DOHH2 (cell line): ENCODE measurements around the gene BPTF.
A peak's percentile ranks its signal among the peaks of the same experiment; 100 is the strongest.

Source experiments
- H3F3A ChIP-seq: fragments of 200-600 bp; sonication (generic), shearing (Covaris generic); 2 replicates; pipeline ENCODE4 v1.6.0; 2016; ENCODE audit warnings: antibody characterized with exemption, mild to moderate bottlenecking; ENCODE audit not compliant: control insufficient read depth, insufficient read depth
- H3K27ac ChIP-seq: fragments of 200-600 bp; sonication (generic); 2 replicates; pipeline ENCODE4 v1.5.1; 2014; ENCODE audit warnings: low read depth, mild to moderate bottlenecking, low read length, moderate library complexity
- H3K27me3 ChIP-seq: fragments of 200-600 bp; sonication (generic); 2 replicates; pipeline ENCODE4 v1.6.1; 2014; ENCODE audit warnings: mild to moderate bottlenecking, low read length, mixed read lengths; ENCODE audit not compliant: control insufficient read depth
- H3K36me3 ChIP-seq: fragments of 200-600 bp; sonication (generic); 2 replicates; pipeline ENCODE4 v1.6.1; 2014; ENCODE audit warnings: mild to moderate bottlenecking, low read length, moderate library complexity, mixed read lengths; ENCODE audit not compliant: control insufficient read depth
- H3K4me1 ChIP-seq: fragments of 200-600 bp; sonication (generic); 2 replicates; pipeline ENCODE4 v1.6.1; 2014; ENCODE audit warnings: mild to moderate bottlenecking, low read length, mixed read lengths; ENCODE audit not compliant: control insufficient read depth
- H3K4me2 ChIP-seq: fragments of 200-600 bp; sonication (generic); 2 replicates; pipeline ENCODE4 v1.6.0; 2014; ENCODE audit warnings: mild to moderate bottlenecking, low read length, moderate library complexity
- H3K4me3 ChIP-seq: fragments of 200-600 bp; sonication (generic); 2 replicates; pipeline ENCODE4 v1.5.1; 2014; ENCODE audit warnings: mild to moderate bottlenecking, low read length, mixed read lengths
- H3K79me2 ChIP-seq: fragments of 200-600 bp; sonication (generic); 2 replicates; pipeline ENCODE4 v1.6.1; 2014; ENCODE audit warnings: mild to moderate bottlenecking, low read length, mixed read lengths; ENCODE audit not compliant: control insufficient read depth
- H3K9me2 ChIP-seq: fragments of 200-600 bp; sonication (generic); replicated peaks from 2 replicates; pipeline ENCODE4 v1.6.1; 2014; ENCODE audit warnings: mild to moderate bottlenecking, low read length, mixed read lengths; ENCODE audit not compliant: control insufficient read depth
- H3K9me3 ChIP-seq: fragments of 200-600 bp; sonication (generic); 2 replicates; pipeline ENCODE4 v1.6.1; 2014; ENCODE audit warnings: antibody characterized with exemption, low read length, mixed read lengths; ENCODE audit not compliant: control insufficient read depth, insufficient read depth
- H4K20me1 ChIP-seq: fragments of 200-600 bp; sonication (generic); 2 replicates; pipeline ENCODE4 v1.6.0; 2014; ENCODE audit warnings: low read depth, mild to moderate bottlenecking, antibody characterized with exemption, low read length, moderate library complexity; ENCODE audit not compliant: control insufficient read depth, insufficient read depth
- EZH2phosphoT487 ChIP-seq: fragments of 200-600 bp; sonication (generic); IDR thresholded peaks from 2 replicates; pipeline ENCODE4 v1.6.1; 2017; ENCODE audit warnings: borderline replicate concordance, mild to moderate bottlenecking, antibody characterized with exemption, low read length, moderate library complexity, mixed read lengths
- TF ChIP-seq, protein P1 (sequence below): fragments of 200-600 bp; sonication (generic); IDR thresholded peaks from one replicate; pipeline ENCODE4 v1.5.1; 2014; ENCODE audit warnings: antibody characterized with exemption, mild to moderate bottlenecking, low read depth, low read length; ENCODE audit not compliant: poor library complexity, severe bottlenecking

Gene BPTF, protein sequence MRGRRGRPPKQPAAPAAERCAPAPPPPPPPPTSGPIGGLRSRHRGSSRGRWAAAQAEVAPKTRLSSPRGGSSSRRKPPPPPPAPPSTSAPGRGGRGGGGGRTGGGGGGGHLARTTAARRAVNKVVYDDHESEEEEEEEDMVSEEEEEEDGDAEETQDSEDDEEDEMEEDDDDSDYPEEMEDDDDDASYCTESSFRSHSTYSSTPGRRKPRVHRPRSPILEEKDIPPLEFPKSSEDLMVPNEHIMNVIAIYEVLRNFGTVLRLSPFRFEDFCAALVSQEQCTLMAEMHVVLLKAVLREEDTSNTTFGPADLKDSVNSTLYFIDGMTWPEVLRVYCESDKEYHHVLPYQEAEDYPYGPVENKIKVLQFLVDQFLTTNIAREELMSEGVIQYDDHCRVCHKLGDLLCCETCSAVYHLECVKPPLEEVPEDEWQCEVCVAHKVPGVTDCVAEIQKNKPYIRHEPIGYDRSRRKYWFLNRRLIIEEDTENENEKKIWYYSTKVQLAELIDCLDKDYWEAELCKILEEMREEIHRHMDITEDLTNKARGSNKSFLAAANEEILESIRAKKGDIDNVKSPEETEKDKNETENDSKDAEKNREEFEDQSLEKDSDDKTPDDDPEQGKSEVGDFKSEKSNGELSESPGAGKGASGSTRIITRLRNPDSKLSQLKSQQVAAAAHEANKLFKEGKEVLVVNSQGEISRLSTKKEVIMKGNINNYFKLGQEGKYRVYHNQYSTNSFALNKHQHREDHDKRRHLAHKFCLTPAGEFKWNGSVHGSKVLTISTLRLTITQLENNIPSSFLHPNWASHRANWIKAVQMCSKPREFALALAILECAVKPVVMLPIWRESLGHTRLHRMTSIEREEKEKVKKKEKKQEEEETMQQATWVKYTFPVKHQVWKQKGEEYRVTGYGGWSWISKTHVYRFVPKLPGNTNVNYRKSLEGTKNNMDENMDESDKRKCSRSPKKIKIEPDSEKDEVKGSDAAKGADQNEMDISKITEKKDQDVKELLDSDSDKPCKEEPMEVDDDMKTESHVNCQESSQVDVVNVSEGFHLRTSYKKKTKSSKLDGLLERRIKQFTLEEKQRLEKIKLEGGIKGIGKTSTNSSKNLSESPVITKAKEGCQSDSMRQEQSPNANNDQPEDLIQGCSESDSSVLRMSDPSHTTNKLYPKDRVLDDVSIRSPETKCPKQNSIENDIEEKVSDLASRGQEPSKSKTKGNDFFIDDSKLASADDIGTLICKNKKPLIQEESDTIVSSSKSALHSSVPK (N-terminal part only)

DNA sequence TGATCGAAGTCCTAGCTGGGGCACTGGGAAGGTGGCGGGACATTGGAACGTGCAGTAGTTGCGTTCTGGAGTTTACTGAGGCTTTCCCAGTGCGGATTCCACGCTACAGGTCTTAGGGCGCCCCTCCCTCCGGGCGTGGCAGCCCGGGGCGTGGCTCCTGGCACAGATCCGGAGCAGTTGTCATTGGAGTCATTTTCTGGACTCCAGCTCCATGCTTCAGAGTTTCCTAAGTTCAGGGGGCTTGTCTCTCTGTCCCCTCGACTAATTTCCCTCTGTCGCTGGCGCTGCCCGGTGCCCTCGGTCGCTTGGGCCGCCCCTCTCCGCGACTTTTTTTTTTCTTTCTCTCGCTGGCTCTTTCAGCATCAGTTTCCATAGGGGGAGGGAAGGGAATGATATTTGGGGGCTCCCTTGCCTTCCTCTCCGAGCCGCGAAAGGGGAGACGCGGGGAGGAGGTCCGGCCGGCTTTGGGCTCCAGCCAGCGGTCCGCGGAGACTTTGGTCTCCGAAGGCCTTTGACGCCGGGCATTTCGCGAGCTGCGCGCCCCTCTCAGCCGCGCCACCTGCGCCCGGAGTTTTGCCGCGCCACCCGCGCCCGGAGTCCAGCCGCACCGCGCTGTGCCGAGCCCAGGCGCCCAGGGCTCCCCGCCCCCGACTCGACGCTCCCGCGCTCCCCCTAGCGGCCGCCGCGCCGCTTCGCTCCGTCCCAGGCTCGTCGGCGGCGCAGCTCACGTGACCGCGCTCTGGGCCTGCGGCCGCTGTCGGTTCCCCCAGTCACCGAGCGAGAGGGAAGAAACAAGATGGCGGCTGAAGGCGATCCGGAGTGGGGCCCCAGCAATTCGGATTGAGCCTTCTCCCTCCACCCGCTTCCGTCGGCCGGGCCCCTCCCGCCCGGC lies at the start of gene BPTF:
BPTF (plus strand) TSS at position 769 of the 892 bp plus-strand sequence. CDS start 222 bp downstream, outside the sequence.
- Histone ChIP-seq H3K36me3 (peaks cover 36% of the 10 kb centered on the region), H4K20me1 (peaks cover 8% of the 10 kb centered on the region; the same call in 1 of the 2 replicates), H3K27ac (peak within 1 kb of the TSS; percentile 100), H3K9me3 (no peaks in the 10 kb centered on the region), H3K79me2 (peaks cover 41% of the 10 kb centered on the region), H3K27me3 (no peaks in the 10 kb centered on the region), H3K4me3 (peak within 1 kb of the TSS; percentile 86), H3K4me1 (peaks cover 70% of the 10 kb centered on the region), H3K4me2 (peak within 1 kb of the TSS; percentile 85), H3F3A (peaks cover 40% of the 10 kb centered on the region), H3K9me2 (no peaks in the 10 kb centered on the region)
- TF ChIP-seq EZH2phosphoT487: no peak
- TF ChIP-seq, protein P1, sequence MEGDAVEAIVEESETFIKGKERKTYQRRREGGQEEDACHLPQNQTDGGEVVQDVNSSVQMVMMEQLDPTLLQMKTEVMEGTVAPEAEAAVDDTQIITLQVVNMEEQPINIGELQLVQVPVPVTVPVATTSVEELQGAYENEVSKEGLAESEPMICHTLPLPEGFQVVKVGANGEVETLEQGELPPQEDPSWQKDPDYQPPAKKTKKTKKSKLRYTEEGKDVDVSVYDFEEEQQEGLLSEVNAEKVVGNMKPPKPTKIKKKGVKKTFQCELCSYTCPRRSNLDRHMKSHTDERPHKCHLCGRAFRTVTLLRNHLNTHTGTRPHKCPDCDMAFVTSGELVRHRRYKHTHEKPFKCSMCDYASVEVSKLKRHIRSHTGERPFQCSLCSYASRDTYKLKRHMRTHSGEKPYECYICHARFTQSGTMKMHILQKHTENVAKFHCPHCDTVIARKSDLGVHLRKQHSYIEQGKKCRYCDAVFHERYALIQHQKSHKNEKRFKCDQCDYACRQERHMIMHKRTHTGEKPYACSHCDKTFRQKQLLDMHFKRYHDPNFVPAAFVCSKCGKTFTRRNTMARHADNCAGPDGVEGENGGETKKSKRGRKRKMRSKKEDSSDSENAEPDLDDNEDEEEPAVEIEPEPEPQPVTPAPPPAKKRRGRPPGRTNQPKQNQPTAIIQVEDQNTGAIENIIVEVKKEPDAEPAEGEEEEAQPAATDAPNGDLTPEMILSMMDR: peak; percentile 83

DNA sequence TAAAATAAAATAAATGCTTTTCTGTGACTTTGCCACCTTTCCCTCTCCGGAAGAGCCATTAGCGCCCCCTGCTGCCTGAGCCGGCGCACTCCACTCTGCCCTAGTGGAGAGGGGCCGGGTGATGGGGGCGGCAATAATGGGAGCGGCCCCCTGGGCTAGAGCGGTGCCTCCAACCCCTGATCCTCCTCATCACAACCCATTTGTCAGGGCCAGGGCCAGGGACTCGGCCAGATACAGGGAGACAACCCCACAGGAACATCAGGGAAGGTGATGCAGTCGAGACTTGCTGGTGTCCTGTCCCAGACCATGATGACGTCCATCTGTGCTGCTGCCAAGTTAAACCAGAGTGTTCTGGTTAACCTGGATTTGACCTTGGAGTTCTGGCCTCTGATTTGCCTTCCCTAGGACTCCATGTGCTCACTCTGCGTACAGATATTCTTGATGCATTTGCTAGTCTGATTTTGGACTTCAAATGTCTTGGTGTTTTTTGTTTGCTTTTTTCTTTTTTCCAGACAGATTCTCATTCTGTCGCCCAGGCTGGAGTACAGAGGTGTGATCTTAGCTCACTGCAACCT lies 46.1 kb upstream of the BPTF start:
- 0 out of 2 replicates have a peak, but pooled peaks cover 5% of the 10 kb centered on the region for H3F3A ChIP-seq
- no peak for TF ChIP-seq EZH2phosphoT487
- TF ChIP-seq, protein P1: peak; percentile 73
- H3K9me2 ChIP-seq: no peaks in the 10 kb centered on the region
- H4K20me1 ChIP-seq: no peaks in the 10 kb centered on the region
- H3K27me3 ChIP-seq: no peaks in the 10 kb centered on the region
- H3K4me1 ChIP-seq: peaks cover 4% of the 10 kb centered on the region
- peak overlapping the region; percentile 42 for H3K4me3 ChIP-seq
- no peaks in the 10 kb centered on the region for H3K9me3 ChIP-seq
- no peaks in the 10 kb centered on the region for H3K79me2 ChIP-seq
- H3K4me2 ChIP-seq: peak overlapping the region; percentile 65
- H3K36me3 ChIP-seq: no peaks in the 10 kb centered on the region
- H3K27ac ChIP-seq: no peak overlapping the region
